ENCODE measurements around the gene LPCAT3. TPM values are rescaled to one million over a fixed set of nuclear protein-coding genes. Genes with fewer than 3 reads are reported as not detected.

LPCAT3 gene
- total RNA-seq, 1 donor from 2014 or later: 40.2 TPM

DNA sequence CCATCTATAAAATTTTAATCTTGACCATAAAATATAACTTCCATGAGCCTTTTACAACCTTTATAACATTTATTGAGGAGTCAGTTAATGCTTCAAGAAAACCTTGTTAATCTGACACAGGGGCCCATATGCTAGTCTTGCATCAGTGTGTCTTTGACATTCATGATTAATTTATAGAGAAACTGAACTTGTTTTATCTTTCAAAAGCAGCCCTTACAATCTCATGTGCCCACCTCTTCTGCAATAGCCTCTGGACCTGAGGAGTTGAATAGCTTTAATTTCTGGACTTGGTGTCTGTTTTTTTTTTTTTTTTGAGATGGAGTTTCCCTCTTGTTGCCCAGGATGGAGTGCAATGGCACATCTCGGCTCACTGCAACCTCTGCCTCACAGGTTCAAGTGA, 8.6 kb upstream of the LPCAT3 start:
- no peak overlapping the region for H3K4me3 Mint-ChIP-seq (ENCODE audit: unreplicated experiment)
- H3K36me3 Mint-ChIP-seq (ENCODE audit: low read depth, unreplicated experiment): no peaks in the 10 kb centered on the region
- TF ChIP-seq, protein P1, sequence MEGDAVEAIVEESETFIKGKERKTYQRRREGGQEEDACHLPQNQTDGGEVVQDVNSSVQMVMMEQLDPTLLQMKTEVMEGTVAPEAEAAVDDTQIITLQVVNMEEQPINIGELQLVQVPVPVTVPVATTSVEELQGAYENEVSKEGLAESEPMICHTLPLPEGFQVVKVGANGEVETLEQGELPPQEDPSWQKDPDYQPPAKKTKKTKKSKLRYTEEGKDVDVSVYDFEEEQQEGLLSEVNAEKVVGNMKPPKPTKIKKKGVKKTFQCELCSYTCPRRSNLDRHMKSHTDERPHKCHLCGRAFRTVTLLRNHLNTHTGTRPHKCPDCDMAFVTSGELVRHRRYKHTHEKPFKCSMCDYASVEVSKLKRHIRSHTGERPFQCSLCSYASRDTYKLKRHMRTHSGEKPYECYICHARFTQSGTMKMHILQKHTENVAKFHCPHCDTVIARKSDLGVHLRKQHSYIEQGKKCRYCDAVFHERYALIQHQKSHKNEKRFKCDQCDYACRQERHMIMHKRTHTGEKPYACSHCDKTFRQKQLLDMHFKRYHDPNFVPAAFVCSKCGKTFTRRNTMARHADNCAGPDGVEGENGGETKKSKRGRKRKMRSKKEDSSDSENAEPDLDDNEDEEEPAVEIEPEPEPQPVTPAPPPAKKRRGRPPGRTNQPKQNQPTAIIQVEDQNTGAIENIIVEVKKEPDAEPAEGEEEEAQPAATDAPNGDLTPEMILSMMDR (IDR thresholded peaks at IDR 0.05; ENCODE audit: unreplicated experiment): no peak
- no peak overlapping the region for H3K27ac Mint-ChIP-seq (ENCODE audit: unreplicated experiment)
- H3K4me1 Mint-ChIP-seq (ENCODE audit: unreplicated experiment): no peaks in the 10 kb centered on the region
- no peaks in the 10 kb centered on the region for H3K27me3 Mint-ChIP-seq (ENCODE audit: unreplicated experiment)
- DNase-seq (ENCODE audit: low spot score): no peak
- no peaks in the 10 kb centered on the region for H3K9me3 Mint-ChIP-seq (ENCODE audit: unreplicated experiment)

DNA sequence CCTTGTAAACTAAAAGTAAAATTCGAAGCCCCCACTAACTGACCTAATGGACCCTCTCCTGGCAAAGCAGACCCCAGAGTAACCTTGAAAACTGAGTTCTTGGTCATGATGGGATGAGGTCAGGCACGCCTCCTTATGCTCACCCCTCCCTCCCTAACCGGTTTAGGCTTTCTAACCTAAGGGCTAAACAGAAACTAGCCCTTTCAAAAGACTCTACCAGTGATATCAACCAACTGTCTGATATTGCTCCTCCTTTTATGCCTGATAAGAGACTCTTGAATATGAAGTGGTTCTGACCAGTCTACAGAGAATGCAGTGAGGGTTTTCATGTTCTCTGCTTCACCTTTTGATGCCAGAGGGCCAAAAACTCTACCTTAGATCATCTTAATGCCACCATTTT, 4.8 kb upstream of the LPCAT3 start:
- TF ChIP-seq, protein P1 (IDR thresholded peaks at IDR 0.05; ENCODE audit: unreplicated experiment): no peak
- Mint-ChIP-seq H3K27ac (ENCODE audit: unreplicated experiment) (no peak overlapping the region), H3K9me3 (ENCODE audit: unreplicated experiment) (no peaks in the 10 kb centered on the region), H3K4me3 (ENCODE audit: unreplicated experiment) (no peak overlapping the region), H3K4me1 (ENCODE audit: unreplicated experiment) (peaks cover 9% of the 10 kb centered on the region), H3K36me3 (ENCODE audit: low read depth, unreplicated experiment) (no peaks in the 10 kb centered on the region), H3K27me3 (ENCODE audit: unreplicated experiment) (no peaks in the 10 kb centered on the region)
- DNase-seq (ENCODE audit: low spot score): no peak

DNA sequence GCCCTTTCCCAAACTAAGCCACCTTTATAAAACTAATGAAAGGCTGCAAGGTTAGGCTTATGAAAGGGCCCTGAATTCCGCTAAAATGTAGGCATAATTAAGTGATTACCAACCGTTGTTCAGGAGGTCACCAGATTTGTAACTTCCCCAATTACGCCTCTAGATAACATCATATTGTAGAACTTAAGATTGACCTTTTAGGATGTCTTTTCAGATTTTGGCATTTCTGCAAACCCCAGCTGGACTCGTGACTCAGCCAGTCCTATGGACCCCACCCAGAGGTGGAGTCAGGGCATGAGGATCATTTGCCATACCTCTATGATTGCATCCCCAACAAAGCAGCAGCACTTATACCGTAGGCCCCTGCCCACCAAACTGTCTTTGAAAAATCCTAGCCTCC, 3.7 kb upstream of the LPCAT3 start:
- no peak overlapping the region for H3K4me3 Mint-ChIP-seq (ENCODE audit: unreplicated experiment)
- DNase-seq (ENCODE audit: low spot score): no peak
- TF ChIP-seq, protein P1 (IDR thresholded peaks at IDR 0.05; ENCODE audit: unreplicated experiment): no peak
- no peaks in the 10 kb centered on the region for H3K9me3 Mint-ChIP-seq (ENCODE audit: unreplicated experiment)
- no peaks in the 10 kb centered on the region for H3K27me3 Mint-ChIP-seq (ENCODE audit: unreplicated experiment)
- no peak overlapping the region for H3K27ac Mint-ChIP-seq (ENCODE audit: unreplicated experiment)
- no peaks in the 10 kb centered on the region for H3K36me3 Mint-ChIP-seq (ENCODE audit: low read depth, unreplicated experiment)
- H3K4me1 Mint-ChIP-seq (ENCODE audit: unreplicated experiment): peaks cover 19% of the 10 kb centered on the region

DNA sequence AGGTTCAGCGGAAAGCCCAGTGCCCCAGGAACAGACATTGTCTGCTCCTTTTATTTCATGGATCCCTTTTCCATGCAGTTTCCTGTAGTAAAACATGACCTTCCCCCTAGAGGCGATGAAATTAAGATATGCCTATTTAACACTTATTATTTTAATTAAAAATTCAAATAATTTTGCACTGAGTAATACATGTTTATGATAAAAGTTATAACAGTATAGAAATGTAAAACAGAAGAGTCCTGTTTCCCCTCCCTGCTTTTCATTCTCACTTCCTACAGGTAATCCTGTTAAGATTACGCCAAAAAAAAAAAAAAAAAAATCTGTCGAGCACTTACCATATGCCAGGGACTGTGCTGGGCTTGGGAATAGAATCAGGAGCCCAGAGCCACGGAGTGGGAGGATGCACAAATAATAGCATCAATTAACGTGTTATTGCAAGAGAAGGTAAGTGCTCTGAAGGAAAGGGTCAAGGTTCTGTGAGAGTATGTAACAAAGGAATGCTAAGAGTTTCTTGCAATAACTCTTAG, 830 bp upstream of the LPCAT3 start:
- Mint-ChIP-seq H3K4me1 (ENCODE audit: unreplicated experiment) (peaks cover 23% of the 10 kb centered on the region), H3K27ac (ENCODE audit: unreplicated experiment) (peak overlapping the region; percentile 91), H3K27me3 (ENCODE audit: unreplicated experiment) (no peaks in the 10 kb centered on the region), H3K36me3 (ENCODE audit: low read depth, unreplicated experiment) (no peaks in the 10 kb centered on the region), H3K9me3 (ENCODE audit: unreplicated experiment) (no peaks in the 10 kb centered on the region), H3K4me3 (ENCODE audit: unreplicated experiment) (peak overlapping the region; percentile 94)
- TF ChIP-seq, protein P1 (IDR thresholded peaks at IDR 0.05; ENCODE audit: unreplicated experiment): peak; percentile 30
- DNase-seq (ENCODE audit: low spot score): no peak

DNA sequence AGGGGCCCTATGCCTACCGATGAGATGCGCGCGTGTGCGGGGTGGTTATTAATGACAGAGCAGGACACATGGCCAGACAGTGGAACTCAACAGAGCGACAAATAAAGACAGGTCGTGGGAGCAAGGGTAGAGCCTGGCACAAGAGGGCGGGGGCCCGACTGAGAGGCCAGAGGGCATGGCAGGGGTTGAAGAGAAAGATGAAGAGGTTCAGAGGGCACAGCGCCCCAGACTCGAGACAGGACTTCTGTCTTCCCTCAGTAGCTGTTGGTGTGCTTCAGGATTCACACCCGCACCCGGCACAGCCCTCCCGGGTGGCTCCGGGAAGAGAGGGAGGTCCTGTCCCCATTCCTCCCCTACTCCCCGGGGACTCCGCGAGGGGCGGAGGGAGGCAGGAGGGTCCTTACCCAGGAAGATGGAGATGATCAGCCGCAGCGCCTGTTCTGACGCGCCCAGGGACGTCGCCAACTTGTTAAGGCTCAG, 366 bp downstream of the LPCAT3 start:
- Mint-ChIP-seq H3K27me3 (ENCODE audit: unreplicated experiment) (no peaks in the 10 kb centered on the region), H3K4me1 (ENCODE audit: unreplicated experiment) (peaks cover 27% of the 10 kb centered on the region), H3K27ac (ENCODE audit: unreplicated experiment) (peak overlapping the region; percentile 15), H3K4me3 (ENCODE audit: unreplicated experiment) (peak overlapping the region; percentile 94), H3K9me3 (ENCODE audit: unreplicated experiment) (no peaks in the 10 kb centered on the region), H3K36me3 (ENCODE audit: low read depth, unreplicated experiment) (peaks cover 5% of the 10 kb centered on the region)
- DNase-seq (ENCODE audit: low spot score): no peak
- TF ChIP-seq, protein P1 (IDR thresholded peaks at IDR 0.05; ENCODE audit: unreplicated experiment): no peak

Measured in endothelial cell (in vitro differentiated cells).